Stimulated activated CD8-positive, alpha-beta memory T cell treated with anti-CD3 and anti-CD28 coated beads, Interleukin-2, amount 100 ng/mL, for 48 hours (primary cell): ENCODE measurements around the gene CYB5A.
"Not testable (repeated sequence)": the region's sequence is repeated elsewhere in the genome, so short reads cannot be mapped to it uniquely, and the experiment has no call there.

ENCODE experiments used
- DNase-seq, 2 donors: peaks; one replicate each; pipeline ENCODE4 v3.0.0-alpha.2; 2020; ENCODE audit warnings: low read depth in 2 of 2

The CYB5A gene

GRCh38 chr18:74294526-74294925 is 2.8 kb upstream of the CYB5A start:
- no peak for DNase-seq

- not testable (repeated sequence) for DNase-seq
These were observed 1.2 kb upstream of the CYB5A start for GRCh38 chr18:74292982-74293381.

GRCh38 chr18:74292541-74292858 is 737 bp upstream of the CYB5A start:
- DNase-seq: no peak

- no peak for DNase-seq
These were observed 342 bp downstream of the CYB5A start for GRCh38 chr18:74291472-74291770.

GRCh38 chr18:74290794-74291471 is 830 bp downstream of the CYB5A start:
- no peak for DNase-seq

- DNase-seq: no peak
These were observed 1.7 kb downstream of the CYB5A start for GRCh38 chr18:74290021-74290420.

GRCh38 chr18:74289137-74289536 is 2.6 kb downstream of the CYB5A start:
- DNase-seq: no peak

GRCh38 chr18:74288730-74289129 is 3.0 kb downstream of the CYB5A start:
- DNase-seq: no peak

- DNase-seq: no peak
These were observed 3.7 kb downstream of the CYB5A start for GRCh38 chr18:74288041-74288440.

- DNase-seq: no peak
These were observed 4.9 kb downstream of the CYB5A start for GRCh38 chr18:74286856-74287255.

GRCh38 chr18:74286106-74286855 is 5.5 kb downstream of the CYB5A start:
- DNase-seq: no peak

- not testable (repeated sequence) for DNase-seq
These were observed 6.2 kb downstream of the CYB5A start for GRCh38 chr18:74285583-74285982.

- no peak for DNase-seq
These were observed 6.8 kb downstream of the CYB5A start for GRCh38 chr18:74284980-74285355.

GRCh38 chr18:74284191-74284979 is 7.4 kb downstream of the CYB5A start:
- DNase-seq: no peak

- DNase-seq: no peak
These were observed 8.1 kb downstream of the CYB5A start for GRCh38 chr18:74283646-74284045.

GRCh38 chr18:74282755-74283554 is 8.8 kb downstream of the CYB5A start:
- DNase-seq: no peak

GRCh38 chr18:74281980-74282754 is 9.6 kb downstream of the CYB5A start:
- no peak for DNase-seq

GRCh38 chr18:74281011-74281979 is 10.5 kb downstream of the CYB5A start:
- no peak for DNase-seq

GRCh38 chr18:74278983-74279382 is 12.8 kb downstream of the CYB5A start:
- DNase-seq: no peak

- no peak for DNase-seq
These were observed 13.7 kb downstream of the CYB5A start for GRCh38 chr18:74278058-74278457.
